Tibial artery (tissue), 4 donors: ENCODE results near the gene NMRK2.
"Not testable (repeated sequence)": the region's sequence is repeated elsewhere in the genome, so short reads cannot be mapped to it uniquely, and the experiment has no call there.

ENCODE experiments used
- DNase-seq, 2 donors: peaks; one replicate each; pipeline ENCODE4 v3.0.0-alpha.2; 2019
- H3K27ac ChIP-seq, 2 donors: fragments of 200-600 bp; sonication (generic) in 1 of 2; 1 replicate in 1 of 2; 2 replicates in 1 of 2; pipeline ENCODE4 v1.5.1; 2018 to 2019; ENCODE audit warnings: mild to moderate bottlenecking in 1 of 2
- H3K27me3 ChIP-seq, 2 donors: fragments of 200-600 bp; sonication (generic) in 1 of 2; one replicate each; pipeline versions ENCODE4 v1.5.1 to v1.6.0; 2016 to 2019
- H3K36me3 ChIP-seq, 3 donors: fragments of 200-600 bp; sonication (generic) in 2 of 3; one replicate each; pipeline ENCODE4 v1.5.1; 2016 to 2019; ENCODE audit warnings: mild to moderate bottlenecking in 2 of 3
- H3K4me1 ChIP-seq, 4 donors: fragments of 200-600 bp; sonication (generic) in 2 of 4; 1 replicate in 3 of 4; 2 replicates in 1 of 4; pipeline ENCODE4 v1.5.1; 2016 to 2019
- H3K4me3 ChIP-seq, 2 donors: fragments of 200-600 bp; sonication (generic) in 1 of 2; 1 replicate in 1 of 2; 2 replicates in 1 of 2; pipeline ENCODE4 v1.5.1; 2018 to 2019; ENCODE audit warnings: mild to moderate bottlenecking in 2 of 2
- H3K9me3 ChIP-seq, 3 donors: fragments of 200-600 bp; sonication (generic) in 1 of 3; one replicate each; pipeline ENCODE4 v1.5.1; 2016 to 2019
- intact Hi-C: fragments of 100-400 bp; cut with DNase I; formaldehyde crosslinking; loops from one replicate; pipeline ENCODE4 v1.15.0; 2023; ENCODE audit warnings: low total_unique reads
- TF ChIP-seq, protein P1 (sequence below), 2 experiments: fragments of 200-600 bp in 1 of 2; fragments of 450-650 bp in 1 of 2; IDR thresholded peaks; one replicate each; pipeline ENCODE4 v1.5.1; 2017 to 2019; ENCODE audit warnings: antibody characterized with exemption in 2 of 2, mild to moderate bottlenecking in 1 of 2, moderate library complexity in 1 of 2

Gene NMRK2

GRCh38 chr19:3942790-3943409 is 10.0 kb downstream of the NMRK2 start:
- DNase-seq, result no peak
- intact Hi-C loops, result no loop called here
- no peak overlapping the region for H3K27ac ChIP-seq

GRCh38 chr19:3944018-3944721 is 11.3 kb downstream of the NMRK2 start:
- H3K27me3 ChIP-seq, result no peaks in the 10 kb centered on the region
- DNase-seq, result no peak
- H3K36me3 ChIP-seq, result no peaks in the 10 kb centered on the region
- H3K4me3 ChIP-seq, result no peak overlapping the region
- no peaks in the 10 kb centered on the region for H3K9me3 ChIP-seq
- H3K27ac ChIP-seq, result no peak overlapping the region
- no peaks in the 10 kb centered on the region for H3K4me1 ChIP-seq
- TF ChIP-seq, protein P1, sequence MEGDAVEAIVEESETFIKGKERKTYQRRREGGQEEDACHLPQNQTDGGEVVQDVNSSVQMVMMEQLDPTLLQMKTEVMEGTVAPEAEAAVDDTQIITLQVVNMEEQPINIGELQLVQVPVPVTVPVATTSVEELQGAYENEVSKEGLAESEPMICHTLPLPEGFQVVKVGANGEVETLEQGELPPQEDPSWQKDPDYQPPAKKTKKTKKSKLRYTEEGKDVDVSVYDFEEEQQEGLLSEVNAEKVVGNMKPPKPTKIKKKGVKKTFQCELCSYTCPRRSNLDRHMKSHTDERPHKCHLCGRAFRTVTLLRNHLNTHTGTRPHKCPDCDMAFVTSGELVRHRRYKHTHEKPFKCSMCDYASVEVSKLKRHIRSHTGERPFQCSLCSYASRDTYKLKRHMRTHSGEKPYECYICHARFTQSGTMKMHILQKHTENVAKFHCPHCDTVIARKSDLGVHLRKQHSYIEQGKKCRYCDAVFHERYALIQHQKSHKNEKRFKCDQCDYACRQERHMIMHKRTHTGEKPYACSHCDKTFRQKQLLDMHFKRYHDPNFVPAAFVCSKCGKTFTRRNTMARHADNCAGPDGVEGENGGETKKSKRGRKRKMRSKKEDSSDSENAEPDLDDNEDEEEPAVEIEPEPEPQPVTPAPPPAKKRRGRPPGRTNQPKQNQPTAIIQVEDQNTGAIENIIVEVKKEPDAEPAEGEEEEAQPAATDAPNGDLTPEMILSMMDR (IDR thresholded peaks at IDR 0.05), result no peak
- intact Hi-C loops, result no loop called here

More at GRCh38 chr19:3942790-3943409, 10.0 kb downstream of the NMRK2 start:
- no peaks in the 10 kb centered on the region for H3K9me3 ChIP-seq
- H3K4me3 ChIP-seq, result no peak overlapping the region
- no peaks in the 10 kb centered on the region for H3K36me3 ChIP-seq
- TF ChIP-seq, protein P1 (IDR thresholded peaks at IDR 0.05), result no peak
- H3K4me1 ChIP-seq, result no peaks in the 10 kb centered on the region
- H3K27me3 ChIP-seq, result no peaks in the 10 kb centered on the region

DNA sequence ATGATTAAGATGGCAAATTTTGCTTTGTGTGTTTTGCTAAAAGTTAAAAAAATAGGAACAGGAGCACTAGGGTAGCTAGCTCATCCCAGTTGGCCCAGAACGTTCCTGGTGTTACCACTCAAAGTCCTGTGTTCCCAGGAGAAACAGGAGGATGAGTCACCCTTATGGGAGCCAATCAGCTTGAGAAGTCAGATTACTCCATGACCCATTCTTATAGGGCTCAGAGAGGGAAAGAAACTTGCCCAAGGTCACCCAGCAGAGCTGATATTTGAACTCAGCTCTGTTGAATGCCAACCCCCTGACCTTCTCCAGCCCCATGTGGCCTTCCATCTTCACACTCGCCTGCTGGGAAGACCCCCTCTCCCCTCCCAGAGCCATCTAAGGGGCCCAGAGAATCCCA is 13.0 kb downstream of the NMRK2 start:
- Histone ChIP-seq H3K27ac (no peak overlapping the region), H3K9me3 (no peaks in the 10 kb centered on the region), H3K4me3 (no peak overlapping the region), H3K4me1 (peaks cover 1 to 10% (median 9%) of the 10 kb centered on the region in 4 donors), H3K27me3 (no peaks in the 10 kb centered on the region), H3K36me3 (no peaks in the 10 kb centered on the region)
- intact Hi-C loops, result no loop called here
- TF ChIP-seq, protein P1 (IDR thresholded peaks at IDR 0.05), result no peak
- DNase-seq, result no peak

GRCh38 chr19:3947316-3947933 is 14.6 kb downstream of the NMRK2 start:
- H3K36me3 ChIP-seq, DNase-seq, intact Hi-C loops, H3K4me3 ChIP-seq, H3K9me3 ChIP-seq, H3K27ac ChIP-seq, H3K27me3 ChIP-seq: not testable (repeated sequence)
- peaks cover 13 to 26% (median 25%) of the 10 kb centered on the region in 4 donors for H3K4me1 ChIP-seq

GRCh38 chr19:3949294-3949693 is 16.4 kb downstream of the NMRK2 start:
- Histone ChIP-seq H3K4me3 (no peak overlapping the region), H3K27ac (peak overlapping the region; percentile 90 to 93), H3K4me1 (peaks cover 13 to 44% (median 35%) of the 10 kb centered on the region in 4 donors), H3K27me3 (no peaks in the 10 kb centered on the region), H3K9me3 (no peaks in the 10 kb centered on the region), H3K36me3 (no peaks in the 10 kb centered on the region)
- TF ChIP-seq, protein P1 (IDR thresholded peaks at IDR 0.05), result no peak
- intact Hi-C loops, result no loop called here
- DNase-seq, result no peak
